DLD1 (cell line): Measurements from ENCODE around the gene RAD51B.

Experiments
- in situ Hi-C: cut with HindIII; loops from 2 replicates; pipeline ENCODE4 v1.10.0; 2017; ENCODE audit warnings: low sequenced_read_pairs

RAD51B gene

DNA sequence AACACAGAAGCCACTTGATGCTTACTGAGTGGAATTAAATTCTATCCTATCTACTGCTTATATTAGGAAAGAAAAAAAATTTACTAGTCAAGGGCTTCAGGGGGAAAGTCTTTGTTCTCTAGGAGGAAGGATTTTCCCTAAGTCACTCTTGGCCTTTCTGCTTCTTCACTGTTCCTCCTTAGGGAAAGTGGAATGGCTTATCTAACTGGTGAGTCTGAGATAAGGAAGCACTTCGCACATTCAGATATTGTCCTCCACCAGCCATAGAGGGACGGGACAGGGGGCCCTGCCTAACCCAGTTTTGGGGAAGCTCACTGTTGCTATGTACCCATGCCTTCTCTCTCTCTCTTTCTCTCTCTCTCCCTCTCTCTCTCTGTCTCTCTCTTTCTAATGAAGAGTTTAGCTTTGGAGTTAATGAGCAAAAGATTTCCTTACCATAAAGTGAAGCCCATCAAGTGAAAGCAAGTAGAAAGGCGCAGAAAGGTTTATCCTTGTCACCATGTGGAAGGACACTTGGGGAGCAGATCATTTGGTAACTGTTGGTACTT lies 522.7 kb downstream of the RAD51B start:
- in situ Hi-C loops, result no loop called here

DNA sequence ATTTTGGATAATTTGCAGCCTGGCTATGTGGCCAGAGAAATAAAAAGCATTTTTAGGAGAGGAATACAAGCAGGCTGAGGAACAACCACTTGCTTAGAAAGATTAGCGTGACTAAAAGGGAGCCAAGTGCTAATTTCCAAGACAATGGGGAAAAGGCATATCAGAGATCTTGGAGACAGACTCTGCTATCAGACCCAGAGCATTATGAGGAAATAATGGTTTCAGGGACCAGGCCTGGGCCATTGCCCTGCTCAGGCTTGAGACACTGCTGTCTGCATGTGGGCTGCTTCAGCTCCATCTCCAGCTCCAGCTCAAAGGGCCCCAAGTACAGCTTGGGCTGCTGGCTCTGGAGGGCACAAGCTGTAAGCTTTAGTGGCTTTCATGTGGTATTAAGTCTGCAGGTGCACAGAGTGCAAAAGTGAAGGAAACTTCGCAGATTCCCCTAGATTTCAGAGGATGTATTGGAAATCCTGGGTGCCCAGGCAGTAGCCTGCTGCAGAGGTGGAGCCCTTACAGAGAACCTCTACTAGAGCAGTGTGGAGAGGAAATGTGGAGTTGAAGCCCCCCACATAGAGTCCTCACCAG lies 524.0 kb downstream of the RAD51B start:
- in situ Hi-C loops, result no loop called here

DNA sequence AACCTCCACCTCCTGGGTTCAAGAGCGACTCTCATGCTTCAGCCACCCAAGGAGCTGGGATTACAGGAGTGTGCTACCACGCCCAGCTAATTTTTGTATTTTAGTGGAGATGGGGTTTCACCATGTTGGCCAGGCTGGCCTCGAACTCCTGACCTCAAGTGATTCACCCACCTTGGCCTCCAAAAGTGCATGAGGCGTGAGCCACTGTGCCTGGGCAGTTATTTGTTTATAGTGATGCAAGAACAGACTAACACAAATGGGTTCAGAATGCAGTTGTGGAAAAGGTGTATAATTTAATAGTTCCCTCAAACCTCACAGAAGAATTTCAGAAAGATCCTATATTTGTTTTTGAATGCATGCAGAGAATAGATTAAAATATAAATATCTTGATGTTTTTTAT lies 526.2 kb downstream of the RAD51B start:
- in situ Hi-C loops, result no loop called here

DNA sequence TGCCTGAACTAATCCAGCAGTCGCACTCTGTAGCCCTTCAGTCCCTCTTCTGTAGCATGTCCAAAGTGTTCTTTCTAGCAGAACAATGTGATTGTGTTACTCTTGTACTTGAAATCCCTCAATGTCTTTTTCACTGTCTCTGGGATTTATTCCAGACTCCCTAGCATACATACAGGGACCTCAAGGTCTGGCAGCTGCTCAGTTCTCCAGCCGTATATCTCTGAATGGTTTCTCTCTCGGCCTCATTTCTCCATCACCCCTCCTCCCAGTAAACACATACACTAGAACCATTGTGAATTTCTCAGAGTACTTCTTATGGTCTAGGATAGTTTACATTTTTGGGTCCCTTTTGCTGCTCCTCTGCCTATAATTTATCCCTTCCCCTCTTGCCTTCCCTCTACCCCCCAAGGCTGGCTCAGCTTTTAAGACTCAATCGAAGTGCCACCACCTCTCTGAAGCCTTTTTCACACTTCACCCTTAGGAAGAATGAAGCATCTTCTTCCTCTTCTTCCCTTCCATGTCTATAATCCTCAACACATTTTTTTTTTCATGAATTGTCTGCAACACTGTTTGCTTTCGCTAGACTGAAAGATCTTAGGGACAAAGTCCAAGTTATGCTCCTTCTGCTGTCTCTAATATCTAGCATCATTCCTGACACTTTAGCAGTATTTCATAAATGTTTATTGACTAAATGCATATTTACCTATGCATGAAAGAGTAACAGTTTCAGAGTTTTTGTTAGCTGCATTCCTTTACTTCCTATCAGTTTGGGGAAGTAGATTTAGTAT lies 527.2 kb downstream of the RAD51B start:
- in situ Hi-C loops, result no loop called here

DNA sequence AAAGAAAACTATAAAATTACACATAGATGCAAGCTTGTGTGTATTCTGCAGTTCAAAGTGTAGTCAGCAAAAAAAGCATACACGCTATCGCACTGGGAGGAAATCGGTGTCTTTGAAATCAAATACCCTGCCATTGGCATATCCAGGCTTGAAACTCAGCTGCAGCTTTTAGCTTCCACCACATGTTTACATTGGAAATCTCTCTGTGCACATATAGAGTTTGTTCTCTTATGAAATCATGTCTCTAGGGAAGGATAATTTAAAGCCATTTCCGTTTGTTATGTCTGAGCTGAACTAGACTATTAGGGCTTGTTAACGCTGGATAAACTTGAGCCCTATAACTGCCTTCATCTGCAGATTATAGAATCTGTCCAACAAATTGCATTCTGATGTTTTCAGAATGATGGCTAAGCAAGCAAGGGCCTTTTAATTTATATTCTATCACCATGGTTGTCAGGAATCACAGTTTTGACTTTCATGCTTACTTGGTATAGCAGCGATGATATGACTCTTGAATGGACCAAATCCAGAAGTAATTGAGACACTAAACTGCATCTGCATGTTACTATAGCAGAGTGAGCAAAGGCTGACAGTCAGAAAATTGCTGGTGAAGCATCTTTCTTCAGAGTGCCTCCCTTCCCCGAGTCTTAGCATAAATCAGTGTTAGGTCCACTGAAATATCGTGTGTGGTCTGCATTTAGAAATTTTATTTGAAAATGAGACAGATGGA lies 530.5 kb downstream of the RAD51B start:
- in situ Hi-C loops, result no loop called here

DNA sequence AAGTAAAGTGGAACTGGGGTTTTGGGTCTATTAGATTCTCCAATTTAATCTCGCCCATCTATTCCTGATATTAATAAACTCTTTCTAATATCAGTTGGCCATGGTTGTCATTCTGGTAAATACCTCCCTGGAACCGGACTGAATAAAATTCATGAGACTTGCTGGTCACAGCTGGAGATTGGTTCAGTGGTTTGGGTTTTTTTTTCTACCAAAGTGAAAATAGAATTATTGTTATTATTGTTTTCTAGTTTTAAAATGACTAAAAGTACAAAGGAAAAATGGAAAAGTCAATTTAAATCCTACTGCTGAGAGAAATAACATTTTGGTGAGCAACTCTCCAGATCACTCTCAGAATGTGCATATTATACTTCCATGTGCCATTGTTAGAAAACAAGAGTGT lies 535.8 kb downstream of the RAD51B start:
- in situ Hi-C loops, result no loop called here

DNA sequence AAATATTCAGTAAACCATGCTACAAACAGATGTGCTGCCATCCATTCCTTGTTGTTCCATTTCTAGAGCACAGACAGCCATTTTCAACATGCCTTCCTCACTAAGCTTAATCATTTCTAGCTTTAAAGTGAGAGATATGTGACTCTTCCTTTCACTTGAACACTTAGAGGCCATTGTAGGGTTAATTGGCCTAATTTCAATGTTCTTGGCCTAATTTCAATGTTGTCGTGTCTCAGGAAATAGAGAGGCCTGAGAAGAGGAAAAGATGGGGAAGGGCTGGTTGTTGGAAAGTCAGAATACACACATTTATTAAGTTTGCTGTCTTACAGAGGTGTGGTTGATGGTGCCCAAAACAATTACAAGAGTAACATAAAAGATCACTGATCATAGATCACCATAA lies 538.2 kb downstream of the RAD51B start:
- in situ Hi-C loops, result no loop called here

DNA sequence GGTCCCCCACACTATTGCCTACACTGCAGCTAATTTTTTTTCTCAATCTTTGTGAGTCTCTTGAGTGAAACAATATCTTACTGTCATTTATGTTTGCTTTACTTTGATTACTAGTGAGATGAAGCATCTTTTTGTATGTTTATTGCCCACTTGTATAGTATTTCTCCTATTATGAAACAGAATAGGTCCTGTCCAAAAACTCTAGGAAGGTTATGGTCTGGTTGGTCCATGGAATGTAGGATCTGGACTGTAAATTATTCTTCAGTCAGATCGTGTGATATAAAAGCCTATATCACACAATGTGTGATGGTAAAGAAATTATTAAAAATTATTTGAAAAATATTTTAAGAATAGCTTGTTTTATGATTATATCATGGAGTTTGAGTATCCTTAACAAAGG lies 538.9 kb downstream of the RAD51B start:
- in situ Hi-C loops, result no loop called here

DNA sequence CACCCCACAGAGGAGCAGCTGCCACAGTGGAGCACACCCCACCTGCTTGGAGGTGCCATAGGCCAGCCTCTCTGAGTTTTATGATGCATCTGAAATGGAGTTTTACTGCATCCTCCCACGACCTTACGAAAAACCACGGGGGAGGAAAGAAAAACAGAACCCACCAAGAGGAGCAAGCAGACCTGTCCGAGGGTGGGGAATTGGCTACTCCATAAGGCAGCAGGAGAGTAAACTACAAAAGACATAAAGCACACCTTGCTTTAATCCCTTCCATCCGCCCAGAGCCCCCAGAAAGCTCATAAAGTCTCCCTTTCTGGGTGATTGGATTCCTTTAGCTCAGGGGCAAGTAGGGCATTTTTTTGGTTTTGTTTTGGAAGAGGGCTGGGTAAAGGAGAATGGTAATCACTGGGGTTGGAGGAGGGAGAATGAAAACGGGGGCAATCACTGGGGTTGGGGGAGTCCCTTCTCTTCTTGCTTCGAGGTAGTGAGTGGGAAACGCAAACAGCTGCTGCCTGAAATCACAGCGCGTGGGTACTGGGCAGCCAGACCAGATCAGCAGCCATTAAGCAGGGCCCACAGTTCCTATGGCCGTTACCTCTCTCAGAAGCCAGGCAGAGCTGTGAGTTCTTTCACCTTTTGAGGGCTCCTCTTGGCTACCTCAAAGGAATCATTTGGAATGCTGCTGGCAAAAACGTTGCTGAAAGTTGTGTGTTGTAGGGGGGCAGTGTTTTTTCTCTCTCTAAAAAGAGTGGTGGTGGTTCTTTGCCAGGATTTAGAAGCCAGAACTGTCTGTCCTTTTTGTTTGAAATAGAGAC lies 539.6 kb downstream of the RAD51B start:
- in situ Hi-C loops, result no loop called here

DNA sequence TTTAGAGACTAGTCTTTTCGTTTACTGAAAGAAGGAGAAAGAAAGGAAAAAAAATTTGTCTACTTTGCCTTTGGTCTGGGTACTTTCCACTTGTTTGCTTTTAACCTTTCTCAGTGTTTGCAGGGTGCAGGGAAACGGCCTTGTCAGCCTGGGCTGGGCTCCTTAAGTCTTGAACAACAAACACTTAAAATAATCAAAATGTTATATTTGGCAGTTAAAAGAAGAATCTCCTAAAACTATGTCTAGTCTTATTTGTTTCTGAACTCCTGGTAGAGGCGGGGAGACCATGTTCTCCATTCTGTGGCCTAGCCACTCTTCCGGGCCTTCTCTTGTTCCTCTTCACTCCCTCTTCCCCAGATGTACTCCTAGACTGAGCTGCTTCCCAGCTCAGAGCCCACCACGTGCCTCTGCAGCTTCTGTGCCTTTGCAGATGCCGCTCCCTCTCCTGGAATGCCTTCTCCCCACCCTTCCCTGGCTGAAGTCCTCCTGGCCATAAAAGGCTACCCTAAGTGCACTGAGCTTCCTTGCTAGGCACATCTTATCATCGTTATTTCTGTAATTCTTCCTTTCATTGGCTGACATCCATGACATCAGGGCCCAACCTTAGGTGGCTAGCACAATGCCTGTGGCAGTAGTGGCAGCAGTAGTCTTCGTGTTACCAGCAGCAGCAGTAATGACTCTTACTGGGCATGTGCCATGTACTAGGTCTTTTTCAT lies 540.4 kb downstream of the RAD51B start:
- in situ Hi-C loops, result no loop called here

DNA sequence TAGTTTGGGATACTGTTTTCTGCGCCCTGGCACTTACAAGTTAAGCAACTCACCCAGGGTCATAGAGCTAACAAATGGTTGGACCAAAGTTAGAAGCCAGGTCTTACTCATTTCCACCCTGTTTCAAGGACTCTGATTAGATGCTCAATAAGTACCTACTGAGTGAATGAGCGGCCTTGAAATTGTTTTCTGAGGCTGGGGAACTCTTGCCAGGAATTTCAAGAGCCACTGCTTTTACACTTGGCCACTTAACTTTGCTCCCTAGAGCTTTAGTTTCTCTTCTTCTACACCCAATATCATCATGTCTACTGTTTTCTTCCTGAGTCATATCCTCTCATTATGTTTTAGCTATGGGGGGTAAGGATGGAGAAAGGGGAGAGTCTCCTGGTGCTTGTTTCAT lies 541.7 kb downstream of the RAD51B start:
- in situ Hi-C loops, result no loop called here

DNA sequence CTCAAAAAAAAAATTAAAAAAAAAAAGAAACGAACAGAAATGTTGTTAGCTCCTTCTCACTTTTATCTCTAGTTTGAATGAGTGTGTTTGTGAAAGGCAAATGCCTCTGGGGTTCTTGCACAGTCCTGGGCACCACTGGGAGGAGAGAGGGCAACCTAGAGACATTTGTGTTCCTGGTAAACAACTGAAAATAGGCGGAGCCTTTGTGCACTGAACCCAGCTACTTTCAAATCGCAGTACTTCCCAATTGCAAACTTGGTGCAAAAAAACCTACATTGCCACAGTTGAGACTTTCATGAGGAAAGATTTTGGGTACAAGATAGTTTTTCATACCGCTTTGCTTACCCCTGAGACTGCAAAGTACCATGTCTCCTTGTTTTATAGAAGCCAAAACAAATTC lies 543.3 kb downstream of the RAD51B start:
- in situ Hi-C loops, result no loop called here

DNA sequence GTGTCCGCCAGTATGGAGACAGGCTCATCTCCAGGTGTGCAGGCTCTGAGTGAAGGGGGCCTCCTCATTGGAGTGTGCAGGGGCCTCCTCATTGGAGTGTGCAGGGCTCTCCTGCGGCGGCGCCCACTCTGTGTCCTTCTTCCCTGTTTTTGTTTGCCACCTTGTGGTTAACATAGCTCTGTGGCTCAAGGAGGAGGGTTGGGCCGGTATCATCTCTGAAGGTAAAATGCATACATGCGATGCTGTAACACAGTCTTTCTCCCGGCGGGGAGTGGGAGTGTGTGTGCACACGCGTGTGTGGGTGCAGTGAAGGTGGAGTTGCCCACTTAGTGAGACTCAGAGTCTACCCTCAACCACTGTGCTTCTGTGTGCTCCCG lies 543.9 kb downstream of the RAD51B start:
- in situ Hi-C loops, result no loop called here

DNA sequence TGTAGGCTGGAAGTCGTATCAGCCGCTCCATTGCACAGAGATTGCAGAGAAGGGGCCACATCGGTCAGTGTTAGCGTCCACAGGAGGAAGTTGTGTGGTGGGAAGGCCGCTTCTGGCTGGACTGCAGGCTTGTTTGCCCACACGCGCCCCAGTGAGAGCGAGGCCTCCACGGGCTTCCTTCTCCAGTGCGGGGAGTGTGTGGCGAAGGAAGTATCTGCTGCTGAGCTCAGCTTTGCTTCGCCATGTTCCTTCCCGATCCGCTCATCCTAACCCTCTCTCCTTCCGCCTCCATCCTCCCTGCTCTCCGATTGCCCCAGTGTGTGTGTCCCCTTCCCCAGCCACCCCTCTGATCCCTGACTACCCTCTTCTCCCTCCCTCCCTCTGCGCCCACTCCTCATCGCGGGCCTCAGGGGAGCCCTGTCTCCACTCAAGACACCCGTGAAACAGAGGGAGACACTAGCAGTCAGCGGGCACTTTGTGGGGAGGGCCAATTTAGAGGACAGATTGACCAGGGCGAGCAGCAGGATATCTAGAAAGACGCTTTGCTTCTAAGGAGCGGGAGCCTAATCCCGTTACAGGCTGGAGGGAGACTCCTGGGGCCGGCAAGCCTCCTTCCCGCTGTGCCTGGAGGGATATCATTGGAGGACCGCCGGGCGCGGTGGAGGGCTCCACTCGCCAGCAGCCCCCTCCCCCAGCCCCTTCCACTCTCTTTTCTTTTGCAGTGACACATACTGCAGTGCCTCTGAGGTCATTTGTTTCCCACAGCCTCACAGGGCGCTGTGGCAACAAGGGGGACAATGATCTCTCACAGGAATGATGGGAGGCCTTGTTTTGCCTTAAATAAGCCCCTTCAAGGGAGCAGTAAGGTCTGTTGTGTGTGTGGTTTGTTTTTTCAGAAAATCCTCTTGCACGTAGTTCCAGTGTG lies 544.5 kb downstream of the RAD51B start:
- in situ Hi-C loops, result no loop called here

DNA sequence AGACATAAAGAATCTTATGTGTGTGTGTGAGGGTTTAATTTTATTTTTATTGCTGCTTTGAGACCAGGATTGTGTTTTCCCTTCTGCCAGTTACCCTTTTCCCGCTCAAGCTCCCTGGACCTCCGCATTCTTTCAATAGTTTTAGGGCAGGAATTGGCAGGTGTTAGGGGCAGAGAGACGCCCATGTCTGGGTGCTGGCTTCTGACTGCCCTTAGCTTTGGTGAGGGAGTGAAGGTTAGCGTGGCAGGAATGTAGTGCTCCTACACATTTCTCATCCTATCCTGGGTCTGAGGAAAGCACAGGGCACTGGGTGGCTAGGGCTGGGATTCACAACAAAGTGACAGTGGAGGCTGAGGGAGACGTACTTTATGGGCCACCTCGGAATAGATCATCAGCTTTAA lies 545.2 kb downstream of the RAD51B start:
- in situ Hi-C loops, result no loop called here

DNA sequence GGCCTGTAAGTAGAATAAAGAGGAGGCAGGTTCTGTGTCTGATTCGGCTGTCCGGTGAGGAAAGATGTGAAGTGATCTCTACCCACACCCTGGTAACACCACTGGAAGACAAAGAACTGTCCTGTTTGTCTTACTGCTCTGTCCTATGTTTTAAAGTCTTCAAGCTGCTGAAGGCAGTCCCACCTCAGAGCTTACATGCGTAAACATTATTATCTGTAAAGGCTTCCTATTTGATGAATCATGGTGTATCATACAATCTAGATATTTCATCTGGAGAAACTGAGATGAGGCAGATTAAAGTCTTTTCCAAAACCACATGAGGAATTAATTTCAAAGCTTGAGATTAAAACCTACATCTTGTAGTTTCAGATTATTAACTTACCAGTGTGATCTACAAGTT lies 545.6 kb downstream of the RAD51B start:
- in situ Hi-C loops, result no loop called here

DNA sequence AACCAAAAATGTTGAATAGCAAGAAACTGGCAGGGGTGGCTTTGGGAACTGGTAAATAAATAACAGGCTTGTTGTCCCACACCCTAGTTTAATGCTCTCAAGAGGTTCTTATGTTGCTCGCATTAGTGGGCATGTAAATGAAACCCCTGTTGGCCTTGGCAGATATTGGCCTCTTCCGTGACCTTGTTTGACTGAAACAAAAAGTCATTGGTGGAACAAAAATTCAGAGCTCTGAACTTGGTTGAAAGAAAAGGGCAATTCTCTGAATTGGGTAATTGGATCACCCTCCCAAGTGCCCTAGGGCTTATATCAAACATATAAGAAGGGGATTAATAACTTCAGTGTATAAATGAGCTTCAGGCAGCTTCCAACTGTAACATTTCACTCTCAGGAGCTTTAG lies 547.1 kb downstream of the RAD51B start:
- in situ Hi-C loops, result no loop called here

DNA sequence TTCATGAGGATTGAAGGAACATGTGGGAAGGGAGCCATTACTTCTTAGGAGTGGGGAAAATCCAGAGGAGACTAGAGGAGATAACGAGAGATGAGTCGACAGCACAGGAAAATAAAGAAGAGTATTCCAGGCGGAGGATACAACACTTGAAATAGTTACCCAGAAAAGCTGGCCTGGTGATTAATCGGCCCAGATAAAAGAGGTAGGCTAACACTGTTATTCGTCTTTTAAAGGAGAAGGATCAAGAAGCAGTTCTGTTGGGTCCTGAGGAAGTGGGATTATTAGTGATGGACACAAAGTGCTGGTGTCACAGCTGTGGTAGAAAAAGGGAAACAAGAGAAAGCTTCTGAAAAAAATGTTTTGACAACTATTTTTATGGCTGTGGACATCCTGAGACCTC lies 548.0 kb downstream of the RAD51B start:
- in situ Hi-C loops, result no loop called here

DNA sequence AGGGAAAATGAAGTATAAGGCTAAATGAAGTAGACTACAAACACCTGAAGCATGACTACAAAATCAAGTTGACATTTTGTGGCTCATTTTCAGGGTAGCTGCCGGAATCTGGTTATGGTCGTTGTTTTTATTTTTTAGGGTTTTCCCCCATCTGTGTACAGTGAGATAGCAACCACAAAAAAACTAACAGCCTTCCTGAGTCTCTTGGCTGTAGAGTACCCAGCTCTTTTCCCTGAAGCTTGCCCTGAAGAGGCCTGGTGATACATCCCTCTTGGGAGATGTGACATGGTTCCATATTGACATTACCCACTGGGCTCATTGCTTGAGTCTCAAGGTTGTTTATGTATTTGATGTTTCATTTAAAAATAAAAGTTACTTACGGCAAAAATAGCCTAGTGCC lies 549.3 kb downstream of the RAD51B start:
- in situ Hi-C loops, result no loop called here
